Measurements from ENCODE around the gene STEAP3. TPM values are rescaled to one million over a fixed set of nuclear protein-coding genes. Genes with fewer than 3 reads are reported as not detected.

STEAP3 gene, protein sequence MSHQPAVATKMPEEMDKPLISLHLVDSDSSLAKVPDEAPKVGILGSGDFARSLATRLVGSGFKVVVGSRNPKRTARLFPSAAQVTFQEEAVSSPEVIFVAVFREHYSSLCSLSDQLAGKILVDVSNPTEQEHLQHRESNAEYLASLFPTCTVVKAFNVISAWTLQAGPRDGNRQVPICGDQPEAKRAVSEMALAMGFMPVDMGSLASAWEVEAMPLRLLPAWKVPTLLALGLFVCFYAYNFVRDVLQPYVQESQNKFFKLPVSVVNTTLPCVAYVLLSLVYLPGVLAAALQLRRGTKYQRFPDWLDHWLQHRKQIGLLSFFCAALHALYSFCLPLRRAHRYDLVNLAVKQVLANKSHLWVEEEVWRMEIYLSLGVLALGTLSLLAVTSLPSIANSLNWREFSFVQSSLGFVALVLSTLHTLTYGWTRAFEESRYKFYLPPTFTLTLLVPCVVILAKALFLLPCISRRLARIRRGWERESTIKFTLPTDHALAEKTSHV
- total RNA-seq (1.1 TPM), polyA plus RNA-seq (10.6 TPM)

DNA sequence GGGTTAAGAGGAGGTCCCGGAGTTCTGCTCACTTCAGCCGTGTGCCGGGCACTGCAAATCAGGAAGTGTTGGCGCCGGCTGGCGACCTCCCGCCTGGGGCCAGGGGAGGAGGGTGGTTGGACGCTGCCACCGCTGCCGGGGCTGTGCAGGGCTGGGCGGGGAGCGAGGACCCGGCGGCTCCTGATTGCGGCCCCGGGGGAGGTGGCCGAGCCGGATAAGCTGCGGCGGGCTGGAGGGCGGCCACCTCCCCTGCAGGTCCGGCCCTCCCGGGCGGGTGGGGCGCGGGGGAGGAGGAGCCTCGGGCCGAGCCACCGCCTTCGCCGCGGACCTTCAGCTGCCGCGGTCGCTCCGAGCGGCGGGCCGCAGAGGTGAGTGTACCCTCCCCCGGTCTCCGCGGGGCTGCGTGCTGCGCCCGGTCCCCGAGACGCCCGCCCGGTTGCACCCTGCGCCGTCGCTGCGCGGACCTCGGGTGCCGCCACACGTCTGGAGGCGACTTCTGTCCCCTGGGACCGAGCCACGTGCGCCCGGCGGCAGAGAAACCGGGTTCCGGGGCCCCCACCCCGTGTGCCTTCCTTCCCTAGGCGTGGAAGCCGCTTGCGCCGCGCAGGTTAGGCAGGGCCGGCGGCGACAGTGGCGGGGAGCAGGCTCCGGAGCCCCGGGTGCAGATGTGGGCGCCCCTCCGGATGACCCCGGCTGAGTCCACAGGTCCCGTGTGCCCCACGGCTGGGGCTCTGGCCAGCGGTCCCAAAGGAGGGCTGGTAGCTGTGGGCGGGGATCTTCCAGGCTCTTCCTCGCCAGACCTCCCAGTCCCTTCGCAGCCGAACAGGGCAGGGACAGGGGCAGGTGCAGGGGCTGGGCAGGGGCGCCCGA lies at the start of gene STEAP3:
STEAP3 (plus strand) TSS at position 314 of the 870 bp plus-strand sequence. CDS start 7,179 bp downstream, outside the sequence.
- Histone ChIP-seq H3K36me3 (ENCODE audit: insufficient read depth) (no peaks in the 10 kb centered on the region), H3K27ac (ENCODE audit: low read depth) (no peak within 1 kb of the TSS), H3K4me3 (ENCODE audit: low read depth, low read length) (peak within 1 kb of the TSS; percentile 57), H3K4me1 (ENCODE audit: insufficient read depth) (no peaks in the 10 kb centered on the region)
- DNase-seq (ENCODE audit: extremely low spot score), result no peak
- WGBS, result 1% methylated on average over 88 of the region's 89 CpGs

DNA sequence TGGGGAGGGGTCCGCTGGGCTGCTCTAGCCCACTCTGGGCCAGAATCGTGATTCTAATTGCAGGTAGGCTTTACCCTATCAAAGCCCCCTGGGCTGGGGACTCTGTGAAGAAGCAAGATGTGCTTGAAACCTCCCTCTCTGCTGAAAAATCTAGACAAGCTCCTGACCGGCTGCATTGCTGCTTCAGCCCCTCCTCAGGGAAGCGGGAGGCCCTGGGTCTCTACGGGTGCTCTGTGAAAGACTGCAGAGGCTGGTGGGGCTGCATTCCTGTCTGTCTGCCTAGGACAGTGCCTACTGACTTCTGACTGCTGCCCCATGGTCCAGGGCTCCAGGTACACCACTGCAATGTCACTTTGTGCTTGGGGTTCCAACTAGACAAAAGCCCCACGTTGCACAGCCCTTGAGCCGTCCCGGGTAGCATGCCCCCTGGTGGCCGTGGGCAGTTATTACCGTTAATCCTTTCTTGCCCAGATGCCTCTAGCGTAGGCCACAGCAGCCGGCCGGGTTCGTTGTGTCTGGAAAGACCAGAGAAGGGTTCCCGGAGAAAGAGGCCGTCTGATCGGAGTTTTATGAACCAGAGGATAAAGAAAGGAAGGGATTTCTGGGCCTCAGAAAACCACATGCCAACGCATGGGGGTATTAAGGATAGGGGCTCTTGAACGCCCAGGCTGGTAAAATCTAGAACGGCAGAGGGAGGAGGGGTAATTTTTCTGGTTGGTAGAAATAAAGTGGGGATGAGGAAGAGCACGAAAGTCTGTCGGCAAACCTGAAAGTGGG lies 49.2 kb upstream of the STEAP3 start:
- no peak overlapping the region for H3K27ac ChIP-seq (ENCODE audit: low read depth)
- no peak overlapping the region for H3K4me3 ChIP-seq (ENCODE audit: low read depth, low read length)
- H3K36me3 ChIP-seq (ENCODE audit: insufficient read depth), result no peaks in the 10 kb centered on the region
- no peak for DNase-seq (ENCODE audit: extremely low spot score)
- H3K4me1 ChIP-seq (ENCODE audit: insufficient read depth), result no peaks in the 10 kb centered on the region
- 67% methylated on average over 22 of the region's 22 CpGs for WGBS

DNA sequence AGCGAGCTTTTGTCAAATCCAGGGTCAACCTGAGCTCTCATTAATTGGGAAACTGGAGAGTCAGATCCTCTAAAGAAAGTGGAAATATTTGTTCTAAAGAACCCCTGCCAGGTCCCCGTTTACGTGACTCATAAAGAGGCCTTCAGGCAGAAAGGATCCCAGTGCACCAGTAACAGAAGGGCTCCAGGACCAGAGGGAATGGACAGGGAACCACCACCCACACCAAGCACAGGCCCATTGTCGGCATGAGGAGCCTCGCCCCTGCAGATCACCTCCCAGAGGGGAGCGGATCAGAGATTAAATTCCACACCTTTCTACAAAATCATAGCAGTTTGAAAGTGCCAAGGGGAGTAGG lies 48.7 kb upstream of the STEAP3 start:
- H3K36me3 ChIP-seq (ENCODE audit: insufficient read depth), result no peaks in the 10 kb centered on the region
- DNase-seq (ENCODE audit: extremely low spot score), result no peak
- no peak overlapping the region for H3K27ac ChIP-seq (ENCODE audit: low read depth)
- H3K4me3 ChIP-seq (ENCODE audit: low read depth, low read length), result no peak overlapping the region
- WGBS, result 75% methylated on average over 6 of the region's 6 CpGs
- no peaks in the 10 kb centered on the region for H3K4me1 ChIP-seq (ENCODE audit: insufficient read depth)

DNA sequence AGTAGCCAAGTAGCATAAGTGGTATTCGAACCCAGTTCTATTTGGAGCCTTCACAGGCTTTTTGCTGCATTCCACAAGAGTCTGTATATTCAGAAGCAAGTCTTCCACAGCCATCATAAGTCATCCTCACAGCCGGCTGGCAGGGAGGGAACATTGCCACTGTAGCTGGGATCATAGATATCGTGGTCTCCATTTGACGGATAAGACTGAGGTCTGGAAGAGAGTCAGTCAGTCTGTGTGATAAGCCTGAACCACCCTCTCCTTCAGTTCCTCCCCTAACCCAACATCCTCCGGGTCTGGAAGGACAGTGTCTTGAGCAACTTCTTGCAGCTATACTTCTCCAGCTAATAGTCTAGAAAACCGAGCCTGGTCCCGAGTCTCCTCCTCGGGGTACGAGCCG lies 48.1 kb upstream of the STEAP3 start:
- Histone ChIP-seq H3K36me3 (ENCODE audit: insufficient read depth) (no peaks in the 10 kb centered on the region), H3K27ac (ENCODE audit: low read depth) (no peak overlapping the region), H3K4me1 (ENCODE audit: insufficient read depth) (no peaks in the 10 kb centered on the region), H3K4me3 (ENCODE audit: low read depth, low read length) (no peak overlapping the region)
- no peak for DNase-seq (ENCODE audit: extremely low spot score)
- 86% methylated on average over 10 of the region's 10 CpGs for WGBS

DNA sequence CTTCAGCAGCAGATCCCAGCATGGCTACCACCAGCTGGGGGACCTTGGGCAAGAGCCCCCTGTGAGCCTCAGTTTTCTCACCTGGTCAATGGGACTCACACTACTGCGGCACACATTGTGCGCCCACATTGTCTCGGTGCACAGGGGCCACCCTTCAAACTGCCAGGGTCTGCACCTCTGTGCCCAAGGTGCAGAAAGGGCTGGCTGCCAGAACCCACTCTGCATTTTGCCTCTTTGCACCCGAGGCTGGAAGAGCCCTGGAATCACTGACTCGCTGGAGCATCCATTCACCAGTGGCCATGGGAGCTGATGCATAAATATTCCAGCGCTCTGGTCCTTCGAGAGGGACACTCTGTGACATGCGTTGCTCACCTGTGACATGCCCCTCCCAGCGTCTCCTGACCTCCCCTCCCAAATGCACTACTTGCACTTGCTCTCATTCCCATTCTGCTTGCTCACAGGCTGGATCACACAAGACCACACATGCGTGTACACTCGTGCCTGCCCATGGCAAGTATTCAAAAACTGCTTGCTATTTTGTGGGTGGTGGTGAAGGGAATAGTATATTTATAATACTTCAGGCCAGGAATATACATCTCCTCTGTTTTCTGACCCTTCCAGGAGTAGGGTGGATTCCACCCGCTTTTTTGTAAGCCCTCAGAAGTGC lies 46.3 kb upstream of the STEAP3 start:
- H3K27ac ChIP-seq (ENCODE audit: low read depth), result no peak overlapping the region
- H3K4me3 ChIP-seq (ENCODE audit: low read depth, low read length), result no peak overlapping the region
- DNase-seq (ENCODE audit: extremely low spot score), result no peak
- no peaks in the 10 kb centered on the region for H3K36me3 ChIP-seq (ENCODE audit: insufficient read depth)
- 84% methylated on average over 12 of the region's 12 CpGs for WGBS
- H3K4me1 ChIP-seq (ENCODE audit: insufficient read depth), result no peaks in the 10 kb centered on the region

DNA sequence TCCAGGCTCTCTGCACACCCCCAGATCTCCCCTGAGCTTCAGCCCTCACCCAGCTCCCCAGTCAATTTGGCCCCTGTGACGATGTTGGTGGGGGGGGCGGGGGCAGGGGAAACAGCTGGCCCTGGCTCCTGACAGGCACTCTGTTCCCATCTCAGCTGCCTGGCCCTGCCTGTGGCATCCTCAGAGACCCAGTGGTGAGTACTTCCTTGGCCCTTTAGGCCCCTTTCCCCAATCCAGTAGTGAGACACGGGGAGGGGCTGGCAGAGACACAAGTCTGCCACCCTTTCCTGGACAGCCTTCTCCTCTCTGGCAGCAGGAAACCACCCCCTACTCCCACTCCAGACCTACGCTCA lies 45.8 kb upstream of the STEAP3 start:
- WGBS, result 53% methylated on average over 4 of the region's 4 CpGs
- Histone ChIP-seq H3K4me1 (ENCODE audit: insufficient read depth) (no peaks in the 10 kb centered on the region), H3K36me3 (ENCODE audit: insufficient read depth) (no peaks in the 10 kb centered on the region), H3K4me3 (ENCODE audit: low read depth, low read length) (no peak overlapping the region), H3K27ac (ENCODE audit: low read depth) (no peak overlapping the region)
- no peak for DNase-seq (ENCODE audit: extremely low spot score)

DNA sequence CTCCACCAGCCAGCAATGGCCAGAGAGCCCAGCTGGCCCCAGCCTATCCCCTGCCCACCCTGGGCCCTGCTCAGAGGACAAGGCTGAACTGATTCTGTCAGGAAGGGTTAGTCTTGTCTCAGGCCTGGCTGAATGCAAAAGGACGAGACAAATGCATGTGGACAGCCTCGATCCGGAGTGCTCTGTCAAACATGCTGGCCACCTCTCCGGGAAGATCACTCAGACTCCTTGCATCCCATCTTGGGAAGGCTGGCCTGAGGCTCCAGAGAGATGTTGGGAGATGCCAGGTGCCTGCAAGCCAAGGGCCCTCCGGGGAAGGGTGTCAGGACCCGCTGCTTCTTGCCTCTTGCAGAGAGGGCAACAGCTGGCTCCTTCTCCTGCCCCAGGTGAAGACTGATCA lies 44.9 kb upstream of the STEAP3 start:
- Histone ChIP-seq H3K4me3 (ENCODE audit: low read depth, low read length) (no peak overlapping the region), H3K36me3 (ENCODE audit: insufficient read depth) (no peaks in the 10 kb centered on the region), H3K27ac (ENCODE audit: low read depth) (no peak overlapping the region), H3K4me1 (ENCODE audit: insufficient read depth) (no peaks in the 10 kb centered on the region)
- WGBS, result 91% methylated on average over 6 of the region's 6 CpGs
- DNase-seq (ENCODE audit: extremely low spot score), result no peak

DNA sequence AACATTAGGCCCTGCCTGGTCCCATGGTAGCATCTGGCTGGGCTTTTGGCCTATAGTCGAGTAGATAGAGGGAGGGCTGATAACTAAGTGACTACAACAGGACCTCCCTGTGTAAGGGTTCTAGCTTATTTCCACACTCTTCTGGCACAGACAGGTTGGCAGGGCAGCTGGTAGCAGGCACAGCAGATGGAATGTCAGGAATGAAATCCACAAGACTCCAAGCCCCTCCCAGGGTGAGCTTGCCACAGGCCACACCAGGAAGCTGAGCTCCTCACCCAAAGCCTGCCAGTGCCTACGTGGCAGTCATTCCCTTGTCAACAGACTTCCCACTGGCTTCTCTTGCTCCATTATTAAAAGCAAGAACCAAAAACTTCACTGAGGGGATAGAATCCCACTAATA lies 44.4 kb upstream of the STEAP3 start:
- 75% methylated on average over 2 of the region's 2 CpGs for WGBS
- Histone ChIP-seq H3K27ac (ENCODE audit: low read depth) (no peak overlapping the region), H3K4me3 (ENCODE audit: low read depth, low read length) (no peak overlapping the region), H3K4me1 (ENCODE audit: insufficient read depth) (no peaks in the 10 kb centered on the region), H3K36me3 (ENCODE audit: insufficient read depth) (no peaks in the 10 kb centered on the region)
- no peak for DNase-seq (ENCODE audit: extremely low spot score)

DNA sequence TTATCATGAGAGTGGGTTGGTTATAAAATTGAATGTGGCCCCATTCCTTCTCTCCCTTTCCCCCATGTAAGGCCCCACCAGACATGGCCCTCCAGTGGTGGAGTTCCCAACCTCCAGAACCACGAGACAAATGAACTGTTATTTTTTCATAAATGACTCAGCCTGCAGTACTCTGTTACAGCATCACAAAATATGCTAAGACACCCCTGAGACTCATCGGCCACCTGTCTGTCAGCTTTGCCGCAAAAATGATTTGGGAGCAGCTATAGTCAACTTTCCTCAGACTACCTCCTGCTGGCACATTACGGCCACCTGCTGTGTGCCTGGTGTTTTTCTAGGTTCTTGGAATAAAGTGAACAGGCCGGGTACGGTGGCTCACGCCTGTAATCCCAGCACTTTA lies 43.6 kb upstream of the STEAP3 start:
- no peak for DNase-seq (ENCODE audit: extremely low spot score)

DNA sequence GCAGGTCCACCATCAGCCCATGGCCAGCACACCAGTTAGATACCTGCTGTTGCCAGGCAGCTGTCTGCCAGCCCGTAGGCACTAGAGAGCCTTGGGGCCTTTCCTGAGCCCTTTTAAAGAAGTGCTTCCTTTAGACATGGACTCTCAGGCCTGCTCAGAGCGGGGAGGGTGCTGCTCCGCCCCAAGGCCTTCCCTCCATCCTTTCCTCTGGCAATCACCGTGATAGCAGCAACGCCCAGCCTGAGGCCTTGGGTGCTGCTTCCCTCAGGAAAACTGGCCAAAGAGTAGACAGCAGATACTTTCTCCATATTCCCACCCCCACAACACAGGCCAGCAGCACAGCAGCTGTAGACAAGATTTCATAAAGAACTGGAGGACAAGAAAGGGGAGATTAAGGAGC lies 42.7 kb upstream of the STEAP3 start:
- H3K27ac ChIP-seq (ENCODE audit: low read depth), result no peak overlapping the region

More for the DNA sequence above, 43.6 kb upstream of the STEAP3 start:
- Histone ChIP-seq H3K4me3 (ENCODE audit: low read depth, low read length) (no peak overlapping the region), H3K4me1 (ENCODE audit: insufficient read depth) (no peaks in the 10 kb centered on the region), H3K36me3 (ENCODE audit: insufficient read depth) (no peaks in the 10 kb centered on the region), H3K27ac (ENCODE audit: low read depth) (no peak overlapping the region)
- WGBS, result 83% methylated on average over 7 of the region's 7 CpGs

DNA sequence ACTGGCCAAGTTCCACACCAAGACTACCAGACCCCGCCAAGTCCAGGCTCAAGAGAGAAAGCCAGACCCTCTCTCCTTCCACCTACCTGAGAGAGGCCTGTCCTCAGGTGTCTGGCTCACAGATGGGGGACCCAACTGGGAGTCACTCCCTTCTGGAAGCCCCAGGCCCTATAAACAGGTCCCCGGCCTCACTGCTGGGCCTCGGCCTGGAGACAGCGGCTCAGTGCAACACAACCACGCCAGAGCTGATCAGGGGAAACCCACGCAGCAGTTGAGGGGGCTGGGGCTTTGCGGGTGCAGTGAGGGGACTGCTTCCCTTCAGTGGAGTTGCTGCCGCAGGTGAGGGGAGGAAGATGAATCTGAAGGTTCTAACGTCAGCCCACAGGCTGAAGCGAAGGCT lies 42.2 kb upstream of the STEAP3 start:
- Histone ChIP-seq H3K4me1 (ENCODE audit: insufficient read depth) (no peaks in the 10 kb centered on the region), H3K36me3 (ENCODE audit: insufficient read depth) (no peaks in the 10 kb centered on the region), H3K27ac (ENCODE audit: low read depth) (no peak overlapping the region), H3K4me3 (ENCODE audit: low read depth, low read length) (no peak overlapping the region)
- WGBS, result 89% methylated on average over 10 of the region's 10 CpGs
- no peak for DNase-seq (ENCODE audit: extremely low spot score)

More for the DNA sequence above, 42.7 kb upstream of the STEAP3 start:
- no peak for DNase-seq (ENCODE audit: extremely low spot score)
- Histone ChIP-seq H3K4me1 (ENCODE audit: insufficient read depth) (no peaks in the 10 kb centered on the region), H3K36me3 (ENCODE audit: insufficient read depth) (no peaks in the 10 kb centered on the region), H3K4me3 (ENCODE audit: low read depth, low read length) (no peak overlapping the region)
- WGBS, result 70% methylated on average over 5 of the region's 5 CpGs

DNA sequence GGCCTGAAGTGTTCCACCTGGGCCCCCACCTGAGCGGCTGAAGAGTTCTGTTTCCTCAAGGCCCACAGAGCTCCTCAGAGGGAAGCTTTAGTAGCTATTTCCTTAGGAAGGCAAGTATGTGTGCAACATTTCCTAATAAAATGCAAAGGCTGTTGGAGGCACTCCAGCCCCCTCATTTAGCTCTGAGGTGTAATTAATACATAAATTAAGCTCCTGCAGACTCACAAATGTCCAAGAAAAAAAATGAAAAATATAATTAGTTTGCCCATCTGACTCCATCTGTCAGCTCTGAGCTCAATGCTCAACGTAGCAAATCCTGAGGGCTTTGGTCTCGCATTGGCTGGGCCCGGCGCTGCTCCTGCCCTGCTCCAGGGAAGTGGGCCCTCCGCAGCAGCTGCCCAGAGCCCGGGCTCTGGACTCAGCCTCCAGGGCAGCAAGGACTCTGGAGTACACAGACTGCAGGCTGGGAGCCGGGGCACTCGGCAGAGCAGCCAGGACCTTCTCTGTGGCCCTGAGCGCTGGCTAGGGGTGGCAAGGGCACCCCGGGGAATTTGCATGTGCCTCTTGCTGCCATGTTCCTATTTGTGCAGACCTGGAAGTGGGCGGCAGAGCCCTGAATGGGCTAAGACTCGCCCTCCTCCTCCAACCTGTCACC lies 41.7 kb upstream of the STEAP3 start:
- Histone ChIP-seq H3K27ac (ENCODE audit: low read depth) (no peak overlapping the region), H3K4me1 (ENCODE audit: insufficient read depth) (no peaks in the 10 kb centered on the region), H3K36me3 (ENCODE audit: insufficient read depth) (no peaks in the 10 kb centered on the region), H3K4me3 (ENCODE audit: low read depth, low read length) (no peak overlapping the region)
- DNase-seq (ENCODE audit: extremely low spot score), result no peak
- 82% methylated on average over 13 of the region's 13 CpGs for WGBS

DNA sequence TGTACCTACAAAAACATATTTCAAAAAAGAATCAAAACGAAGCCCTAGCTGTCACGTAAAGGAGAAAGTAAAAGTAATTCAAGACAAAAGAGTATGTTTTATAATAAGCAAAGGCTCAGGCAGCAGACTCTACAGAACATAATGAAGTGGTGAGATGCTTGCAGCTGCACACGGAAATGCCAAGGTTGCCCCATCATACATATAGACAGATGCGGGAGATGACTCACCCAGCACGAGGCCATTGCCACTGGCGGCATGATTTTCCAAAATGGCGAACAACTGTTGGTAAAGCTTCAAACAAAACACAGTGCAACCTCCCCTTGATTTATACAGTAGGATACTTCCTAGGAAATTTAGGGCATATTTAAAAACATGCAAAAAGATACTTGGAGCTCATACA lies 39.1 kb upstream of the STEAP3 start:
- 88% methylated on average over 7 of the region's 7 CpGs for WGBS
- Histone ChIP-seq H3K36me3 (ENCODE audit: insufficient read depth) (no peaks in the 10 kb centered on the region), H3K27ac (ENCODE audit: low read depth) (no peak overlapping the region), H3K4me1 (ENCODE audit: insufficient read depth) (no peaks in the 10 kb centered on the region), H3K4me3 (ENCODE audit: low read depth, low read length) (no peak overlapping the region)
- no peak for DNase-seq (ENCODE audit: extremely low spot score)

All from urinary bladder (tissue), 4 donors.